H1 (cell line): ENCODE results near the gene TBPL2. TPM values are rescaled to one million over a fixed set of nuclear protein-coding genes. Genes with fewer than 3 reads are reported as not detected.

Experiments used
- CHD7 ChIP-seq: fragments of 300-600 bp; sonication (generic); IDR thresholded peaks from 2 replicates; pipeline ENCODE4 v1.7.1; 2012; ENCODE audit warnings: low read length, moderate library complexity, mild to moderate bottlenecking, inconsistent platforms; ENCODE audit not compliant: insufficient replicate concordance
- CREB1 ChIP-seq: IDR thresholded peaks from 2 replicates; pipeline ENCODE4 v1.6.1; 2012; ENCODE audit warnings: inconsistent platforms
- CTBP2 ChIP-seq: IDR thresholded peaks from 2 replicates; pipeline ENCODE4 v1.7.0; 2011; ENCODE audit warnings: borderline replicate concordance, mild to moderate bottlenecking, moderate library complexity, mixed read lengths, low read length; ENCODE audit not compliant: insufficient read depth, insufficient read length
- FOSL1 ChIP-seq: IDR thresholded peaks from 2 replicates; pipeline ENCODE4 v1.6.1; 2011; ENCODE audit warnings: mild to moderate bottlenecking, low read depth, low read length, moderate library complexity; ENCODE audit not compliant: insufficient read depth
- KDM4A ChIP-seq: IDR thresholded peaks from one replicate; pipeline ENCODE4 v1.7.1; 2012; ENCODE audit warnings: low read depth, mild to moderate bottlenecking, moderate library complexity, low read length, inconsistent platforms; ENCODE audit not compliant: severe bottlenecking
- NRF1 ChIP-seq: IDR thresholded peaks from 2 replicates; pipeline ENCODE4 v1.6.1; 2011; ENCODE audit warnings: mild to moderate bottlenecking, low read depth, low read length, improper control_type of control experiment
- RBBP5 ChIP-seq: IDR thresholded peaks from 2 replicates; pipeline ENCODE4 v1.7.1; 2012; ENCODE audit warnings: low read depth, mild to moderate bottlenecking, inconsistent platforms, low read length, moderate library complexity, borderline replicate concordance
- SIX5 ChIP-seq: IDR thresholded peaks from 2 replicates; pipeline ENCODE4 v1.6.1; 2011; ENCODE audit warnings: mild to moderate bottlenecking, low read depth, low read length
- SP1 ChIP-seq: IDR thresholded peaks from 2 replicates; pipeline ENCODE4 v1.6.1; 2011; ENCODE audit warnings: low read depth, low read length
- TEAD4 ChIP-seq: IDR thresholded peaks from 2 replicates; pipeline ENCODE4 v1.6.1; 2012; ENCODE audit warnings: low read depth, low read length, inconsistent platforms, mixed read lengths
- polyA plus RNA-seq, 7 experiments: library from polyadenylated mRNA; depleted of rRNA in 3 of 7; stranded (reverse) in 5 of 7; unstranded in 2 of 7; fragments of >200 nt in 5 of 7; fragments of 200-250 nt in 2 of 7; gene quantifications; 1 replicate in 5 of 7; 2 replicates in 1 of 7; 4 replicates in 1 of 7; pipeline versions ENCODE4 v1.2.1 to v1.2.3, GENCODE V29; 2011 to 2013; ENCODE audit warnings: missing spikeins in 2 of 7, mixed read lengths in 2 of 7
- total RNA-seq: library from RNA; stranded (reverse); fragmentation: NEBNext Ultra II Directional; extraction: Animal tissue kit (Norgen Biotek cat#: 25700); gene quantifications from 2 replicates; pipeline ENCODE4 v1.2.1, GENCODE V29; 2021

TBPL2 gene
- total and polyA plus RNA-seq, 2 of the 8 experiments (the other 6 are each of a cell fraction or from before 2014, with no cell fraction given) = 0.03 TPM; not detected in 1

- TF ChIP-seq CHD7 (no peak), FOSL1 (no peak), TEAD4 (no peak), KDM4A (no peak), NRF1 (no peak), SIX5 (no peak), RBBP5 (no peak), SP1 (no peak), CTBP2 (no peak), CREB1 (no peak)
Measured at GRCh38 chr14:55423969-55424368, 16.4 kb downstream of the TBPL2 start (continued).
